Fibroblast of villous mesenchyme (primary cell): ENCODE data around the gene TGM4. TPM values are rescaled to one million over a fixed set of nuclear protein-coding genes. Genes with fewer than 3 reads are reported as not detected.
A peak's percentile ranks its signal among the peaks of the same experiment; 100 is the strongest.

Experiments
- DNase-seq: peaks from one replicate; pipeline ENCODE4 v3.0.0-alpha.2; 2010; ENCODE audit warnings: low read depth
- H3K4me3 ChIP-seq: 2 replicates; pipeline ENCODE4 v1.5.1; 2011; ENCODE audit warnings: low read depth, mild to moderate bottlenecking, low read length
- CTCF ChIP-seq: IDR thresholded peaks from 2 replicates; pipeline ENCODE4 v1.5.1; 2012; ENCODE audit warnings: low read depth, mild to moderate bottlenecking, low read length; ENCODE audit not compliant: insufficient read depth
- total RNA-seq: library from RNA; depleted of rRNA; stranded (reverse); fragments of >200 nt; gene quantifications from 2 replicates; pipeline ENCODE4 v1.2.3, GENCODE V29; 2012

TGM4 gene
- total RNA-seq, 1 donor, result not detected

- peak; percentile 87 for TF ChIP-seq CTCF
- H3K4me3 ChIP-seq, result no peak overlapping the region
- DNase-seq, result peak; percentile 72
Observed at GRCh38 chr3:44913868-44914468, 39.6 kb downstream of the TGM4 start.

GRCh38 chr3:44914936-44915335 is 40.5 kb downstream of the TGM4 start:
- TF ChIP-seq CTCF, result peak; percentile 22
- no peak overlapping the region for H3K4me3 ChIP-seq
- DNase-seq, result no peak

- peak; percentile 12 for DNase-seq
- peak; percentile 17 for TF ChIP-seq CTCF
- H3K4me3 ChIP-seq, result no peak overlapping the region
Observed at GRCh38 chr3:44915702-44916438, 41.5 kb downstream of the TGM4 start.

- no peak overlapping the region for H3K4me3 ChIP-seq
- TF ChIP-seq CTCF, result no peak
- DNase-seq, result no peak
Observed at GRCh38 chr3:44918087-44918486, 43.7 kb downstream of the TGM4 start.

GRCh38 chr3:44918581-44918980 is 44.2 kb downstream of the TGM4 start:
- no peak for TF ChIP-seq CTCF

GRCh38 chr3:44920081-44920480 is 45.7 kb downstream of the TGM4 start:
- TF ChIP-seq CTCF, result no peak
- H3K4me3 ChIP-seq, result no peak overlapping the region
- no peak for DNase-seq

More at GRCh38 chr3:44918581-44918980, 44.2 kb downstream of the TGM4 start:
- no peak for DNase-seq
- H3K4me3 ChIP-seq, result no peak overlapping the region
